Left ventricle myocardium inferior (tissue), 1 donor: ENCODE results near the gene APMAP. TPM values are rescaled to one million over a fixed set of nuclear protein-coding genes. Genes with fewer than 3 reads are reported as not detected.

ENCODE experiments used
- DNase-seq: peaks from one replicate; pipeline ENCODE4 v3.0.0-alpha.2; 2020
- H3K27ac ChIP-seq: fragments of 200-600 bp; replicated peaks from 2 replicates; pipeline ENCODE4 v1.8.0; 2021
- H3K27me3 ChIP-seq: fragments of 200-600 bp; 2 replicates; pipeline ENCODE4 v1.8.0; 2021; ENCODE audit warnings: low read depth
- H3K36me3 ChIP-seq: fragments of 200-600 bp; 2 replicates; pipeline ENCODE4 v1.8.0; 2021
- H3K4me1 ChIP-seq: fragments of 200-600 bp; 2 replicates; pipeline ENCODE4 v1.8.0; 2021
- H3K4me3 ChIP-seq: fragments of 200-600 bp; 2 replicates; pipeline ENCODE4 v1.8.0; 2021; ENCODE audit warnings: mild to moderate bottlenecking, moderate library complexity
- H3K9me3 ChIP-seq: fragments of 200-600 bp; replicated peaks from 2 replicates; pipeline ENCODE4 v1.8.0; 2021
- intact Hi-C: fragments of 100-400 bp; cut with micrococcal nuclease; formaldehyde crosslinking; loops from one replicate; pipeline ENCODE4 v1.11.0; 2022
- total RNA-seq: library from RNA; stranded (reverse); fragmentation: NEBNext Ultra II Directional; extraction: Animal tissue kit (Norgen Biotek cat#: 25700); gene quantifications from one replicate; pipeline ENCODE4 v1.2.1, GENCODE V29; 2021
- TF ChIP-seq, protein P1 (sequence below): fragments of 200-600 bp; IDR thresholded peaks from 2 replicates; pipeline ENCODE4 v1.8.0; 2021; ENCODE audit warnings: antibody characterized with exemption, mild to moderate bottlenecking, borderline replicate concordance
- donor health status: DM: no; HTN: yes; CAD: no; lungs with severe emphysema.

Gene APMAP
- total RNA-seq, 1 donor from 2014 or later: 23.8 TPM

DNA sequence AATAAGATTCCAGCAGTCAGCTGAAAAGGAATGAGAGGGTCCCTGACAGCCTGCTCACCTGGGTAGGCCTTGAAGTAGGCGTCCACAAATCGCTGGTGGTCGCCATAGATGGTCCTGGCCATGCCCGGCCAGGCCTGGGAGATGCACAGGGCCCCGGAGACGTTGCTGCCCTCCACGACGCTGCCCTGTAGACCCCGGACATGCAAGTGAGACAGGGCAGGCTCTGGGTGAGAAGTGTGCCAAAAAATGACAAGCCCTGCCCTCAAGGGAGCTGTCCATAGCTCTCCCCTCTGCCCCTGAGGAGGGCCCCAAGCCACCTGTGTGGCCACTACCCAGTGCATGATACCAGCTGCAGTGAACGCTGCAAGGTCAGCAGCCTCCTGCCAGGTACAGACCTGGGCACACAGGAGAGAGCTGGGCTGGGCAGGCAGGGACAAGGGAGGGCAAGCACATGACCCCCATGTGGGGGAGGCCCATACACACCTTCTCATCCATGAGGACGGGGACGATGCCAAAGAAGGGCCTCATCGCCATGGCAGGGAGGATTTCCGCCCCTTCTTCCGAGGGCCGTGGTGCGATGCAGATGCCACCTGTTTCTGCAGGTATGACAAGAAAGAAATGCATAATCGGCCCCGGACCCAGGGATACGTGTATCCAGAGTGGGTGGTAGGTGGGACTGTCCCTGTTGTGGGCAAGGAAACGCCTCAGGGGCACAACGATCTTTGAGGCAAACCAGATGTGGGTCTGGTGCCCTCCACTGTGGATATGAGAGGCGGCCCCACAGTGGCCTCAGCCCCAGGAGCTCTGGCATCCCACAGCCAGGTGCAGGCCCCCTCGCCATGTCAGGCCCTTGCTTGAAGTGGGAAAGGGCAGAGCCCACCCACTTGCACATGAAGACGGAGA lies 21.2 kb upstream of the APMAP start:
- Histone ChIP-seq H3K27ac (peak overlapping the region; percentile 76), H3K4me3 (no peak overlapping the region), H3K4me1 (peaks cover 85% of the 10 kb centered on the region), H3K36me3 (peaks cover 91% of the 10 kb centered on the region), H3K27me3 (no peaks in the 10 kb centered on the region), H3K9me3 (no peaks in the 10 kb centered on the region)
- intact Hi-C loops: no loop called here
- TF ChIP-seq, protein P1, sequence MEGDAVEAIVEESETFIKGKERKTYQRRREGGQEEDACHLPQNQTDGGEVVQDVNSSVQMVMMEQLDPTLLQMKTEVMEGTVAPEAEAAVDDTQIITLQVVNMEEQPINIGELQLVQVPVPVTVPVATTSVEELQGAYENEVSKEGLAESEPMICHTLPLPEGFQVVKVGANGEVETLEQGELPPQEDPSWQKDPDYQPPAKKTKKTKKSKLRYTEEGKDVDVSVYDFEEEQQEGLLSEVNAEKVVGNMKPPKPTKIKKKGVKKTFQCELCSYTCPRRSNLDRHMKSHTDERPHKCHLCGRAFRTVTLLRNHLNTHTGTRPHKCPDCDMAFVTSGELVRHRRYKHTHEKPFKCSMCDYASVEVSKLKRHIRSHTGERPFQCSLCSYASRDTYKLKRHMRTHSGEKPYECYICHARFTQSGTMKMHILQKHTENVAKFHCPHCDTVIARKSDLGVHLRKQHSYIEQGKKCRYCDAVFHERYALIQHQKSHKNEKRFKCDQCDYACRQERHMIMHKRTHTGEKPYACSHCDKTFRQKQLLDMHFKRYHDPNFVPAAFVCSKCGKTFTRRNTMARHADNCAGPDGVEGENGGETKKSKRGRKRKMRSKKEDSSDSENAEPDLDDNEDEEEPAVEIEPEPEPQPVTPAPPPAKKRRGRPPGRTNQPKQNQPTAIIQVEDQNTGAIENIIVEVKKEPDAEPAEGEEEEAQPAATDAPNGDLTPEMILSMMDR: no peak
- DNase-seq: no peak

GRCh38 chr20:25012616-25013189 lies 20.2 kb upstream of the APMAP start:
- Histone ChIP-seq H3K27ac (peak overlapping the region; percentile 76), H3K36me3 (peaks cover 91% of the 10 kb centered on the region), H3K4me3 (no peak overlapping the region), H3K27me3 (no peaks in the 10 kb centered on the region), H3K4me1 (peaks cover 85% of the 10 kb centered on the region), H3K9me3 (no peaks in the 10 kb centered on the region)
- no peak for DNase-seq
- intact Hi-C loops: no loop called here
- TF ChIP-seq, protein P1: no peak

- Histone ChIP-seq H3K4me1 (peaks cover 86% of the 10 kb centered on the region), H3K27ac (peak overlapping the region; percentile 76), H3K9me3 (no peaks in the 10 kb centered on the region), H3K4me3 (no peak overlapping the region), H3K36me3 (peaks cover 98% of the 10 kb centered on the region), H3K27me3 (no peaks in the 10 kb centered on the region)
- no peak for DNase-seq
- intact Hi-C loops: no loop called here
- TF ChIP-seq, protein P1: no peak
Measured at GRCh38 chr20:25011831-25012241, 19.3 kb upstream of the APMAP start.

- Histone ChIP-seq H3K36me3 (peaks cover 99% of the 10 kb centered on the region), H3K4me3 (no peak overlapping the region), H3K4me1 (peaks cover 86% of the 10 kb centered on the region), H3K27me3 (no peaks in the 10 kb centered on the region), H3K27ac (peak overlapping the region; percentile 76), H3K9me3 (no peaks in the 10 kb centered on the region)
- intact Hi-C loops: no loop called here
- DNase-seq: no peak
- TF ChIP-seq, protein P1: no peak
Measured at GRCh38 chr20:25011261-25011660, 18.7 kb upstream of the APMAP start.

DNA sequence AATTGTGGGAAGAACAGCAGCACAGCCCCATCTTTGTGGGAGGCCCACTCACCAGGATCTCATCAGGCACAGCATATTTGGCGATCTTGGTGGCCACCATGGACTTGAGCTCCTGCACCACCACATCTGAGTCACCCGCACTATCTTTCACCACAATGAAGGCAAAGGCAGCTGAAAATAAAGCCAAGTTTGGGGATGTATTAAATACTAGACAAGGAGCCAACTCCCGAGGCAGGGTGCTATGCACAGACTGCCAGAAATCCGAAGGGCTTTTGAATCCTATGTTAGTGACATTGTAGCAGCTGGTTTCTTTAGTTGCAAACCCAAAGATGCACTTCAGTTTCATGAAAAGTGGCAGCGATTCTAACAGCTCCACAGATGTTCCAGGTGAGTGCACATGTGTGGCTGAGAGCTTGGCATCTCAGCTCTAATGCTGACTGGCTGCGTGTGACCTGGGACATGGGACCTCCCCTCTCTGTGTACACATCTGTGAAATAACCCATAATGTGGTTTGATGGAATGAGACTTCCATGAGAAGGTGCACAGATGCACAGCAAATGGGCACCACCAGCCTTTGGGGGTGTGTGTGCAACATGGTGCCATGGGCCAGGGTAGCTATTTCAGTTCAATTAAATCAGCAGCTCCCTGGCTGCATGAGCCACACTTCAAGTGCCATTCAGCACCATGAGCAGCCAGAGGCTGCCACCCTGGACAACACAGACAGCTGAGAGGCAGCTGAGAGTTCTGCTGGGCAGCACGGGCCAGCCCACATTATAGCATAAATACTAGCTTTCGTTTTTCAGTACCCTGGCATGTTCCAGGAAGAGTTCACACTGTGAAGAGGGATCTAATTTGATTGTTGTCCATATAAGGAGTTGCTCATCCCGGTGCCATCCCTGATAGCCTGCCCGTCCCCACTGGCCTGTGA lies 16.9 kb upstream of the APMAP start:
- no peak for DNase-seq

More for the DNA sequence above, 16.9 kb upstream of the APMAP start:
- Histone ChIP-seq H3K27ac (peak overlapping the region; percentile 76), H3K4me1 (peaks cover 100% of the 10 kb centered on the region), H3K27me3 (no peaks in the 10 kb centered on the region), H3K9me3 (no peaks in the 10 kb centered on the region), H3K36me3 (peaks cover 87% of the 10 kb centered on the region), H3K4me3 (no peak overlapping the region)
- TF ChIP-seq, protein P1: no peak
- intact Hi-C loops: no loop called here
